ENCODE measurements around the gene GSTO1. TPM values are rescaled to one million over a fixed set of nuclear protein-coding genes. Genes with fewer than 3 reads are reported as not detected.

GSTO1 gene
- total and polyA plus RNA-seq, 2 of the 13 experiments (the other 11 are each of a cell fraction or from before 2014, with no cell fraction given), result 228 to 300 TPM

- no peak for TF ChIP-seq CEBPB (IDR thresholded peaks at IDR 0.05; ENCODE audit: borderline replicate concordance, low read depth, low read length)
- TF ChIP-seq ZNF792 (CRISPR knock-in tag; IDR thresholded peaks at IDR 0.05), result no peak
- 0 out of 2 replicates have a peak, but pooled peaks have one; percentile 22 for TF ChIP-seq ZNF296 (CRISPR knock-in tag; conservative IDR thresholded peaks at IDR 0.05)
- TF ChIP-seq ZNF33A (CRISPR knock-in tag; IDR thresholded peaks at IDR 0.05; ENCODE audit: borderline replicate concordance), result no peak
- TF ChIP-seq ZNF350 (CRISPR knock-in tag; IDR thresholded peaks at IDR 0.05; ENCODE audit: borderline replicate concordance, low read depth), result peak; percentile 93
- TF ChIP-seq, protein P1, sequence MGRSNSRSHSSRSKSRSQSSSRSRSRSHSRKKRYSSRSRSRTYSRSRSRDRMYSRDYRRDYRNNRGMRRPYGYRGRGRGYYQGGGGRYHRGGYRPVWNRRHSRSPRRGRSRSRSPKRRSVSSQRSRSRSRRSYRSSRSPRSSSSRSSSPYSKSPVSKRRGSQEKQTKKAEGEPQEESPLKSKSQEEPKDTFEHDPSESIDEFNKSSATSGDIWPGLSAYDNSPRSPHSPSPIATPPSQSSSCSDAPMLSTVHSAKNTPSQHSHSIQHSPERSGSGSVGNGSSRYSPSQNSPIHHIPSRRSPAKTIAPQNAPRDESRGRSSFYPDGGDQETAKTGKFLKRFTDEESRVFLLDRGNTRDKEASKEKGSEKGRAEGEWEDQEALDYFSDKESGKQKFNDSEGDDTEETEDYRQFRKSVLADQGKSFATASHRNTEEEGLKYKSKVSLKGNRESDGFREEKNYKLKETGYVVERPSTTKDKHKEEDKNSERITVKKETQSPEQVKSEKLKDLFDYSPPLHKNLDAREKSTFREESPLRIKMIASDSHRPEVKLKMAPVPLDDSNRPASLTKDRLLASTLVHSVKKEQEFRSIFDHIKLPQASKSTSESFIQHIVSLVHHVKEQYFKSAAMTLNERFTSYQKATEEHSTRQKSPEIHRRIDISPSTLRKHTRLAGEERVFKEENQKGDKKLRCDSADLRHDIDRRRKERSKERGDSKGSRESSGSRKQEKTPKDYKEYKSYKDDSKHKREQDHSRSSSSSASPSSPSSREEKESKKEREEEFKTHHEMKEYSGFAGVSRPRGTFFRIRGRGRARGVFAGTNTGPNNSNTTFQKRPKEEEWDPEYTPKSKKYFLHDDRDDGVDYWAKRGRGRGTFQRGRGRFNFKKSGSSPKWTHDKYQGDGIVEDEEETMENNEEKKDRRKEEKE (IDR thresholded peaks at IDR 0.05), result no peak
- TF ChIP-seq MXI1 (IDR thresholded peaks at IDR 0.05; ENCODE audit: borderline replicate concordance, low read depth, low read length), result peak; percentile 99
- no peak for TF ChIP-seq CERS6 (CRISPR knock-in tag; IDR thresholded peaks at IDR 0.05)
- TF ChIP-seq ZNF335 (CRISPR knock-in tag; IDR thresholded peaks at IDR 0.05), result peak; percentile 71; the same call in 1 of the 2 replicates
- peak; percentile 36; the same call in 1 of the 2 replicates for TF ChIP-seq BRD4 (CRISPR knock-in tag; IDR thresholded peaks at IDR 0.05)
- 0 out of 2 replicates have a peak, but pooled peaks have one; percentile 66 for TF ChIP-seq ZNF784 (CRISPR knock-in tag; IDR thresholded peaks at IDR 0.05; ENCODE audit: borderline replicate concordance)
- no peak; the same call in 1 of the 2 replicates for TF ChIP-seq STAT6 (CRISPR knock-in tag; IDR thresholded peaks at IDR 0.05; ENCODE audit: borderline replicate concordance)
- TF ChIP-seq ZIK1 (CRISPR knock-in tag; IDR thresholded peaks at IDR 0.05; ENCODE audit: borderline replicate concordance, low read depth), result peak; percentile 83
- no peak for TF ChIP-seq ZNF512 (CRISPR knock-in tag; IDR thresholded peaks at IDR 0.05)
- no peak for TF ChIP-seq RORA (CRISPR knock-in tag; IDR thresholded peaks at IDR 0.05)
- no peak for TF ChIP-seq SATB2 (CRISPR knock-in tag; IDR thresholded peaks at IDR 0.05)
- TF ChIP-seq, protein P2, sequence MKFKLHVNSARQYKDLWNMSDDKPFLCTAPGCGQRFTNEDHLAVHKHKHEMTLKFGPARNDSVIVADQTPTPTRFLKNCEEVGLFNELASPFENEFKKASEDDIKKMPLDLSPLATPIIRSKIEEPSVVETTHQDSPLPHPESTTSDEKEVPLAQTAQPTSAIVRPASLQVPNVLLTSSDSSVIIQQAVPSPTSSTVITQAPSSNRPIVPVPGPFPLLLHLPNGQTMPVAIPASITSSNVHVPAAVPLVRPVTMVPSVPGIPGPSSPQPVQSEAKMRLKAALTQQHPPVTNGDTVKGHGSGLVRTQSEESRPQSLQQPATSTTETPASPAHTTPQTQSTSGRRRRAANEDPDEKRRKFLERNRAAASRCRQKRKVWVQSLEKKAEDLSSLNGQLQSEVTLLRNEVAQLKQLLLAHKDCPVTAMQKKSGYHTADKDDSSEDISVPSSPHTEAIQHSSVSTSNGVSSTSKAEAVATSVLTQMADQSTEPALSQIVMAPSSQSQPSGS (CRISPR knock-in tag; IDR thresholded peaks at IDR 0.05), result 0 out of 2 replicates have a peak, but pooled peaks have one; percentile 28
- peak; percentile 72; the same call in 1 of the 2 replicates for TF ChIP-seq EED (CRISPR knock-in tag; IDR thresholded peaks at IDR 0.05)
Measured at GRCh38 chr10:104231784-104232612, 22.7 kb upstream of the GSTO1 start, which contains the start of gene CFAP43 (continued).

Data from HepG2 (cell line).